ENCODE measurements around the gene LRRC36. TPM values are rescaled to one million over a fixed set of nuclear protein-coding genes. Genes with fewer than 3 reads are reported as not detected.

Gene LRRC36
- total and polyA plus RNA-seq, 2 of the 8 experiments (the other 6 are each of a cell fraction or from before 2014, with no cell fraction given) = 0.15 TPM; not detected in 1

GRCh38 chr16:67341250-67341649, 14.6 kb downstream of the LRRC36 start:
- CTCF ChIA-PET (ENCODE audit: partially characterized antibody) = no interaction called here
- Histone ChIP-seq H4K5ac (ENCODE audit: insufficient read length, low read depth, low read length) (no peak overlapping the region), H4K8ac (ENCODE audit: extremely low read depth, insufficient read depth, low read length) (no peak overlapping the region), H4K20me1 (replicated peaks in 1 of 2; ENCODE audit: control insufficient read depth in 1 of 2, insufficient read depth in 2 of 2, low read length in 2 of 2) (no peaks in the 10 kb centered on the region), H3K9ac (replicated peaks in 1 of 4; ENCODE audit: extremely low read depth in 1 of 4, low read depth in 3 of 4, low read length in 3 of 4) (no peak overlapping the region), H3K79me1 (ENCODE audit: low read depth, low read length) (no peaks in the 10 kb centered on the region), H3K4me3 (ENCODE audit: extremely low read depth in 1 of 4, insufficient read depth in 2 of 4, low read depth in 3 of 4, low read length in 4 of 4) (no peak overlapping the region), H3K4me1 (replicated peaks in 1 of 4; ENCODE audit: control insufficient read depth in 3 of 4, insufficient read depth in 4 of 4, low read length in 3 of 4) (no peaks in the 10 kb centered on the region), H2BK120ac (replicated peaks; ENCODE audit: low read depth, low read length) (no peak overlapping the region), H4K91ac (replicated peaks; ENCODE audit: insufficient read length, low read length) (no peak overlapping the region), H2BK12ac (ENCODE audit: low read depth, low read length) (no peak overlapping the region), H2BK20ac (ENCODE audit: low read length) (no peak overlapping the region), H3K23ac (ENCODE audit: insufficient read length) (no peak overlapping the region), H2BK15ac (ENCODE audit: low read length) (no peak overlapping the region), H3K4ac (replicated peaks; ENCODE audit: insufficient read length, low read depth, low read length) (no peak overlapping the region), H2BK5ac (ENCODE audit: low read depth, low read length) (no peak overlapping the region), H3K18ac (ENCODE audit: extremely low read depth, low read length) (no peak overlapping the region), H3K9me3 (ENCODE audit: insufficient read depth in 2 of 2, low read depth in 1 of 2, low read length in 1 of 2) (no peaks in the 10 kb centered on the region), H3K4me2 (ENCODE audit: insufficient read depth in 1 of 2, low read depth in 2 of 2, low read length in 2 of 2) (no peak overlapping the region), H3K23me2 (ENCODE audit: low read depth, low read length) (no peaks in the 10 kb centered on the region), H2AK5ac (ENCODE audit: low read depth, low read length) (no peak overlapping the region), H3K27me3 (replicated peaks in 1 of 4; ENCODE audit: control insufficient read depth in 3 of 4, extremely low read depth in 1 of 4, insufficient read depth in 3 of 4, low read length in 3 of 4) (no peaks in the 10 kb centered on the region), H3K79me2 (ENCODE audit: control insufficient read depth in 1 of 2, insufficient read depth in 2 of 2, low read length in 2 of 2) (no peaks in the 10 kb centered on the region), H3K36me3 (ENCODE audit: control insufficient read depth in 2 of 4, insufficient read depth in 4 of 4, low read length in 3 of 4) (no peaks in the 10 kb centered on the region; a peak in 1 of 8 replicates), H2AFZ (ENCODE audit: low read length) (no peak overlapping the region), H3K56ac (replicated peaks; ENCODE audit: insufficient read length, low read depth, low read length) (no peak overlapping the region), H3K27ac (ENCODE audit: low read depth, low read length) (no peak overlapping the region), H3K14ac (ENCODE audit: insufficient read length) (no peak overlapping the region)
- TF ChIP-seq HDAC2 (IDR thresholded peaks at IDR 0.05; ENCODE audit: borderline replicate concordance in 1 of 2, low read depth in 2 of 2, low read length in 2 of 2) = no peak
- no peak for TF ChIP-seq SP1 (IDR thresholded peaks at IDR 0.05; ENCODE audit: low read depth, low read length)
- no peak for TF ChIP-seq CEBPB (IDR thresholded peaks at IDR 0.05; ENCODE audit: low read depth, low read length)
- no peak for TF ChIP-seq RAD21 (IDR thresholded peaks at IDR 0.05 in 1 of 2, conservative IDR thresholded peaks at IDR 0.05 in 1 of 2; ENCODE audit: low read depth in 2 of 2, low read length in 2 of 2)
- POLR2A ChIA-PET (ENCODE audit: partially characterized antibody) = no interaction called here
- FAIRE-seq (no peak), DNase-seq (ENCODE audit: low read depth in 1 of 2, low spot score in 2 of 2) (no peak)
- 79% methylated on average over 3 of the region's 3 CpGs; no CpG with 5 or more reads in 1 of the 2 experiments for WGBS, 2 experiments (ENCODE audit: extremely low coverage in 1 of 2, insufficient coverage in 1 of 2, insufficient read length in 1 of 2, insufficient replicate concordance in 2 of 2, low coverage in 1 of 2, low lambda C conversion rate in 2 of 2, missing lambda C conversion rate in 1 of 2)
